Measurements from ENCODE around the gene TSHZ3.
A peak's percentile ranks its signal among the peaks of the same experiment; 100 is the strongest.

Gene TSHZ3

DNA sequence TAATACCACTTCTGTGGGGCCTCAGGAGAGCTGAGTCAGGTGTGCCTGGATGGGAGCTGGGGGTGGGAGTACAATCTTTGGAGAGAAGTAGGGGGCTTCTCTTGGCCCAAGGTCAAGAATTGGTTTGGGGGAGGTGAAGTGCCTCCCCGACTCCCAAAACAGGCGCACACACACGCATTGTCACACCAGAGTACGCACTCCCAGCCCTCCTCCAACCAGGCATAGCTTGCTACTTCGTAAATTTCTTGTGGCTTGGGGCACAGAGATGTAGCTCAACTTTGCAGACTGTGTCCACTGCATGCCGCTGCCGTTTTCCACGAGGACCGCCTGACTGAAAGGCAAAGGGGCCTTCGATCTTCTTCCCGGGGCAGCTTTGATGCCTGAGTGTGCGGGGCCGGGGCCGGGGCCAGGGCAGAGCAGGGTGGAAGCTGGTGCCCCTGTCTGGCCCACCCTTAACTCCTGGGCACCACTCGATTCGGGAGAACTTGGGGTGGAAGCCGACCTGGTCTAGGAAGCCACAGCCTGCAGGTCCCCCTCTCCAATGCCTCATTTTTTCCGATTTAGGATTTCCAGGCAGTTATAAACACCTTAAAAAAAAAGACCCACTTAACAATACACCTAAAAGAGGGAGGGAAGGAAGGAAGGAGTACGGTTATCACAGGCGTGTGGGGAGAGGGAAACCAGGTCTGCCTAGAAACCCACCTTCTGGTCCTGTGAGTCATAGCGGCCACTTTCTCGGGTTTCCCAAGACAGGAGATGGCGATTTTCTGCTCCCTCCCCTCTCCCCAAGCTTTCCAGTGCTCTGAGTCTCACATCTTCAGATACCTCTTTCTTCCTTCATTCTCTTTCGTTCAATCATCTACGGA is 5.8 kb upstream of the TSHZ3 start:
- no peak for DNase-seq

DNA sequence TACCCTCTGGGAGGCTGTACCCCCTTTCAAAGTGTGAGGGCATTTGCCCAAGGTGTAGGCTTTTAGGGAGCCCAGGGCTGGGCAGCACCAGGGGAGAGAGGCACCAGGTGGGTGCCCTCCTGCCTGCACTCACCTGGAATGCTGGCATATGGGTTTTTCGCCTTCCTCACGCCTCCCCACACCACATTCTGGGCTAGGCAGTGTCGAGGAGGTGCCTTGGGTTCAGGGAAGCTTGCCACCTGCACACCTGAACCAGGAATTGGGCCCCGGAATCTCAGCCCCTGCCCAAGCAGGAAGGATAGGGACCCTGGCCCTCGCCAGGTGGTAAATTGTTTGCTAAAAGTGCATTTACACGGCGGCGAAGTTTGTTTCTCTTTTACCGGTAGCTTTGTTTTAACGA is 5.1 kb upstream of the TSHZ3 start:
- no peak for DNase-seq

DNA sequence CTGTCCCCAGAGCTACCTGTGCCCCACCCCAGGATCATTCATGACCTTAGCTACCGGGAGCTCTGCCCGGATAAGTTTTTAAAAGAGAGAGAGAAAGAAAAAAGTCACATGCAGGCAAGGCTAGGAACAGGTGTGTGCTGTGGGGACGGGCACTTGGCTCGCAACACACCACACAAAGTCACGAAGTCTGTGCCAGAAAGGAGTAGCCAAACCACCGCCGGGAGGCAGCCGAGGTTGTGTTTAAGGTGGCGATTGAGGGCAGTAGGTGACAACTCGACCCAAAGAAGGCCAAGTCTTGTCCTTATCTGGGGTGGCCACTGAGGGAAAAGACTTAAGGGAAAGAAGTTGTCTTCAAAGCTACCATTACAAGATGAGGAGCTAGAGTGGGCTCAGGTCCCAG is 4.6 kb upstream of the TSHZ3 start:
- DNase-seq: peak; percentile 44

DNA sequence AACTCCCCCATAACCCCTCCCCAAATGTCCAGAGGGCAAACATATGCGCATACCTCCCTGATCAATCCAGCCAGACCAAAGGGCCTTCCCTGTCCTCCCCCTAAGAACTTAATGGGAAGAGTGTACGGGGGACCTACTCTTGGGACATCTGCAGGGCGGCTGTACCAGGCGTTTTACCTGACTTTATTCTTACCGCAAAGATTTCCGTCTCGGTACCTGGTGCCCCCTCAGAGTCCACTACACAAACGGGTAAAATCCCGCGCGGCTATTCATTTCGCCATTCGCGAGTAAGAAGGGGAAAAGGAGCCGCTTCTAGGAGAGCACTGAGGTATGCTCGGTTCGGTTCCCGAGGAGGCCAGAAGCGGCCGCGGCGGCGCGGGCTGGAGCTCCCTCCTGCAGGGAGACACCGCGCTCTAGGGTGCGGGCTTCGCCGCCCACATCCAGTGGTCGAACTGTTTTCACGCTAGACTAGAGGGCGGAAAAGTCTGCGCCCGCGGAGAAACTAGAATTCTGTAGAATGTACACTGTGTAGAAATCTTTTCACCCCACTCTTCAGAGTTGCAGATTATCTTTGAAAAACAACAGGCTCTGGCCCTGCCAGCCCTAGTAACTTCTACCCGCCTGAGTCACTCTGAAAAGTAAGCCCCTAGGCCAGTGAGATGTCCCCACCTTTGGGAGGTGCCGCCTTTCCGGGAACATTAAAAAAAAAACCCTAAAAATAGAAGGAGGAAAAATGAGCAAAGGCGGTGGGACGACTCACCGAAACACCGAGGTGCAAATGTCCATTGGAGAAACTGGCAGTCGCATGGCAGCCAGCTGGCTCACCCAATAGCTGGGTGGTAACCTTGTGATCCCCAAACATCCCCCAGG is 3.8 kb upstream of the TSHZ3 start:
- no peak for DNase-seq

DNA sequence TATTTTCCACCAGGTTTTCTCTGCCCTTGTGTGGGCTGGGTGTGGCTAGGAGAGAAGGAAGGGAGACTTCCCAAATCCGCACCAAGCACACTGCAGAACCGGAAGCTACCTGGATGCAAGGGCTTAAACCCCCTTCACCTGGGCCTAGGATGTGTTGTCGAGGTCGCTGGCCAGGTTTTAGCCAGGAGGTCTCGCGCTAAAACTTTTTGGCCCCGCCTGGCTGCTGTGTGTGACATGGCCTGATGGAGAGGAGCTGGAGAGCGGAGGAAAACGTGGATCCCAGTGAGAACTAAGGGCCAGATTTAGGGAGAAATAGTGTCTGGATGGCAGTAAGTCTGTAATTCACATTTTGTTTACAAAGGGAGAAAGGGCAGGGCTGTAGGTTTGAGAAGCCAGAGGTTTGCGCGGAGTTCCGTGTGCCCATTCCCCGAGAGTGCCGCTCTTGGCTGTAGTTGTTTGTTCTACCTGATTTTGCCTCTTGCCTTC is 3.1 kb upstream of the TSHZ3 start:
- DNase-seq: no peak

GRCh38 chr19:31351855-31352195 is 2.6 kb upstream of the TSHZ3 start:
- DNase-seq: no peak

- peak; percentile 62 for DNase-seq
Observed at GRCh38 chr19:31351056-31351854, 2.0 kb upstream of the TSHZ3 start.

GRCh38 chr19:31350693-31351055 is 1.4 kb upstream of the TSHZ3 start:
- DNase-seq: peak; percentile 77

DNA sequence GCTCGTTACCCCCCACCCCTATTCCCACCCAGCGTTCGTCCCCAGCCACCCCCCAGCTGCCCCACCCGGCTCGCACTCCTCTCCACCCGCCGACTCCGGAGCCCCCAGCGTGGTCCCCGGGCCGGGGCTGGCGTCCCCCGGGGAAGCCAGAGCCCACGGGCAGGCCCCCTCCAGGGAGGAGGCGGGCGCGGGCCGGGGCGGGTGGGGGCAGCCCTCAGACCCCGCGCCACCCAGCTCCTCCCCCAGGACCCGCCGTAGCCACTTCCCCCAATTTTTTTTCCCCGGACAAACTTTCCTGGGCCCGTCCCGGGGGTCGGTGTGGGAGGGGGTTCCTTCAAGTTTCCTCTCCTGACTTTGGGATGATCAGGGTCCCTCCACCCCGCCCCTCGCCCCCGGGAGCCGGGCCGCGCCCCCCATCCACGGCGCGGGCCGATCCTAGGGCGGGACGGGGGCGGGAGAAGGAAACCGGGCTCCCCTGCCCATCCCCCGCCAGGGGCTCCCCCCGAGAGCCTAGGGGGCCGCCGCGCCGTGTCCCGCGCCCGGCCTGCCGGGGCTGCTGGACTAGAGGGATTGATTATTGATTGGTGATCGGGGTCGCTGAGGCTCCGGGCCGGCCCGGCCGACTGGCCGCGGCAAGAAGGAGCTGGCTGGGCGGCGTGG is 927 bp upstream of the TSHZ3 start:
- peak; percentile 80 for DNase-seq

- peak; percentile 48 for DNase-seq
Observed at GRCh38 chr19:31348481-31349159, 616 bp downstream of the TSHZ3 start.

DNA sequence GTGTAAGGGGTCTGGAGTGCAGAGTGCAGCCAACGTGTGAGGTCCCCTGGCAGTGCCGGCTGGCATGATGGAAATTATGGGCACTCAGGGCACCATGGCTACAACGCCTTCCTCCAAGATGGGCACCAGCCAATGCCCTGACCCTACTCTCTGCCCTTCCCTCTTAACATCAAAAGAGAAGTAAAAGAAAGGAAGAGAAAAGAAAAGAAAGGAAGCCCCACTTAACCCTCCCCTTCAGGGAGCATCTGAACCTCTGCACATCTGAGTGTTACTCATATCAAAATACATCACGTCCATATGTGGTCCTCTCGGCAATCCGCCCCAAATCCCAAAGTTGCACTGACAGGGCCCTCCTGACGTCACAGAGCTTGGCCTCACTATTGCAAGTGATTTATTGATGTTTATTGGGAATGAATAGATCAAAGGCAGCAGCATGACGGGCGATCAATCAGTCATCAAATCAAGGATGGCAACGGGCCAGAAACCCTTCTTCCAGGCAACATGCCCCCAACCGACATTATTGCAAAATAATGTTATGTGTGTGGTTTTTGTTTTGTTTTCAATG is 1.3 kb downstream of the TSHZ3 start:
- DNase-seq: no peak

GRCh38 chr19:31347354-31347753 is 1.9 kb downstream of the TSHZ3 start:
- no peak for DNase-seq

GRCh38 chr19:31346184-31347059 is 2.8 kb downstream of the TSHZ3 start:
- no peak for DNase-seq

DNA sequence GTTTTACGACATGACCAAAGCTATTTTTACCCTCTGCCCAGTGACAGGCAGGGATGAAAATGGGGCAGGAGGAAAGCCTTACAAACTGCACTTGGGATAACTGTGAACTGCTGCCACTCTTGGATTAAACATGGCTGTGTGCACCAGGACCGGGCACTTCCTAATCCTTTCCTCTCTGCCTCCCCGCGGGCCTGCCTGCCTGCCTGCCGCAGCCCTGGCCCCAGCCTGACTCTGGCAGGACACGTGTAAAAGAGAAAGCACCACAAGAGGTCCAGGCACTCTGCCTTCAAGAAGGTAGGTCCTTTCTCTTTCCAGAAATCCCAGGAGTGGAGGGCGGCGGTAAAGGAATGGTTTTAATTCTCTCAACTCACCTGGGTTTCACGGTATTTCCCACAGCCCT is 4.8 kb downstream of the TSHZ3 start:
- DNase-seq: no peak

- DNase-seq: no peak
Observed at GRCh38 chr19:31342926-31343325, 6.3 kb downstream of the TSHZ3 start.

GRCh38 chr19:31340042-31341025 is 8.9 kb downstream of the TSHZ3 start:
- DNase-seq: no peak

DNA sequence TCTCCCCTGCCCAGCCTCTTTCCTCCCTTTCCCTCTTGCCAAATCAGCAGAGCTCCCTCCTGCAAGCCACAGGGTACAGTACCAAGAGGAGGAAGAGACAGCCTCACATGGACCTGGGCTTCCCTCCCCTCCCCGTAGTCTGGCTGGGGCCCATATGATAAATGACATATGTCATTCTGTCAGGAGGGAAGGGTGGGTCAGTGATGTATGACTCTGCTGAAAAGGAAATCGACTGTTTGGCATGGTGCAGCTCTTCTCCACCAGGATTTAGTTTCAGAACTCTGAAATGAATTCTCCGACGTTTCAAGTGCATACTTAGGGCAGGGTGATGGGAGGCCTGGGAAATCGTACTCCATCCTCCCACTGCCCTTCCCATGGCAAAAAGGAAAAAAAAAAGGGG is 9.8 kb downstream of the TSHZ3 start:
- DNase-seq: no peak

DNA sequence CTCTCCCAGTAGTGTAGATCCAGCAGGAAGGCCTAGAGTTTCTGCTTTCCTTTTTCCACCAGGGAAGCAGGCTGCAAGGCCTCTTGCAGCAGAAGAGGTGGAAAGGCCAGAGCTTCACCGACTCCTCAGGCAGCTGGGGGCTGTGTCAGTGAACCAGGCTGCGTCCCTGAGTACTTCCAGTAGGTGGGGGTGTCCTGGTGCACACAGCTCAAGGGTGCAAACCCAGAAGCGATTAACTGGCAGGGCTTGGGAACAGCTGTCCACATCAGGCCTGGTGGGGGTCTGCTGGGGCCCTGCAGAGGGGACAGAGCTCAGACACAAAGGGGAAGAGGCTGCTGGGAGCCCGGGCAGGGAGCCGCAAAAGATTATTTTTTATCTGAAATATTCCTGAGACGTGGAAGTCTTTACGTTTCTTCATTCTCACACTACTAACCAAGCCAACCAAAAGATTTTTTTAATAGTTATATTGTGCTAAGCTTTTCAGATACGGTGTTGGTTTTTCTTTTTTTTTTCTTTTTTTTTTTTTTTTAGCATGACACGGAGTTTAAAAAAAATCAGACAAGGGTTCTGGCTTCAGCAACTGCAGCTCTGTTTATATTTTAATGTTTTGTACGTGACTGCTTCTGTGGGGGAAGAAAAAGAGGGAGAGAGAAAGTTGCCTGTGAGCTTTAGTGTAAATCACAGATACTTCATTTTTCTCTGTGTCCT is 11.0 kb downstream of the TSHZ3 start:
- DNase-seq: peak; percentile 85

Data from right hindlimb (tissue), 1 donor.